HepG2 (cell line): Measurements from ENCODE around the gene EPHA2. TPM values are rescaled to one million over a fixed set of nuclear protein-coding genes. Genes with fewer than 3 reads are reported as not detected.

Experiments used
- CENPT ChIP-seq: sonication (generic); formaldehyde crosslinking; IDR thresholded peaks from 2 replicates; pipeline ENCODE4 v1.8.0; 2022; ENCODE audit warnings: low read depth, mild to moderate bottlenecking, moderate library complexity, missing genetic modification reagents
- CREB1 ChIP-seq, 2 experiments: fragments of 450-650 bp in 1 of 2; IDR thresholded peaks; 2 replicates each; pipeline ENCODE4 v1.6.1; 2016 to 2017; ENCODE audit warnings: control low read depth in 1 of 2, mild to moderate bottlenecking in 1 of 2, missing compliant biosample characterization in 1 of 2, missing genetic modification characterization in 1 of 2
- FOXJ3 ChIP-seq: sonication (generic); formaldehyde crosslinking; IDR thresholded peaks from 2 replicates; pipeline ENCODE4 v1.4.0; 2020; ENCODE audit warnings: missing genetic modification reagents, mild to moderate bottlenecking, borderline replicate concordance
- FOXP1 ChIP-seq, 2 experiments: fragments of 450-650 bp in 1 of 2; IDR thresholded peaks; 2 replicates each; pipeline ENCODE4 v1.6.1; 2017 to 2018; ENCODE audit warnings: antibody characterized with exemption in 1 of 2
- KAT7 ChIP-seq: IDR thresholded peaks from 2 replicates; pipeline ENCODE4 v1.6.1; 2018; ENCODE audit warnings: borderline replicate concordance, missing compliant biosample characterization
- KDM2A ChIP-seq: sonication (generic); formaldehyde crosslinking; IDR thresholded peaks from 2 replicates; pipeline ENCODE4 v1.4.0; 2020; ENCODE audit warnings: low read depth, missing genetic modification reagents, borderline replicate concordance
- KMT2A ChIP-seq: sonication (generic); formaldehyde crosslinking; IDR thresholded peaks from 2 replicates; pipeline ENCODE4 v1.4.0; 2020; ENCODE audit warnings: missing genetic modification reagents
- MAFK ChIP-seq, 2 experiments: IDR thresholded peaks in 1 of 2; conservative IDR thresholded peaks in 1 of 2; 2 replicates each; pipeline ENCODE4 v1.6.1; 2011; ENCODE audit warnings: improper control_type of control experiment in 2 of 2, low read length in 2 of 2
- NPAS2 ChIP-seq: sonication (generic); formaldehyde crosslinking; IDR thresholded peaks from 2 replicates; pipeline ENCODE4 v1.8.0; 2022; ENCODE audit warnings: mild to moderate bottlenecking, missing genetic modification reagents, borderline replicate concordance
- ZFP90 ChIP-seq: sonication (generic); formaldehyde crosslinking; IDR thresholded peaks from 2 replicates; pipeline ENCODE4 v1.8.0; 2022; ENCODE audit warnings: missing genetic modification reagents, mild to moderate bottlenecking, inconsistent platforms, borderline replicate concordance
- ZFYVE20 ChIP-seq: sonication (generic); formaldehyde crosslinking; IDR thresholded peaks from 2 replicates; pipeline ENCODE4 v1.8.0; 2023; ENCODE audit warnings: low read depth, mild to moderate bottlenecking, moderate library complexity, missing genetic modification reagents, borderline replicate concordance
- ZMYM2 ChIP-seq: sonication (generic); formaldehyde crosslinking; IDR thresholded peaks from 2 replicates; pipeline ENCODE4 v1.8.0; 2022; ENCODE audit warnings: mild to moderate bottlenecking, missing genetic modification reagents
- ZNF20 ChIP-seq: sonication (generic); formaldehyde crosslinking; IDR thresholded peaks from 2 replicates; pipeline ENCODE4 v1.4.0; 2020; ENCODE audit warnings: mild to moderate bottlenecking, moderate library complexity, missing genetic modification reagents
- ZNF713 ChIP-seq: sonication (generic); formaldehyde crosslinking; IDR thresholded peaks from 2 replicates; pipeline ENCODE4 v1.4.0; 2020; ENCODE audit warnings: mild to moderate bottlenecking, missing genetic modification reagents
- ZNF891 ChIP-seq: sonication (generic); formaldehyde crosslinking; IDR thresholded peaks from 2 replicates; pipeline ENCODE4 v1.5.0; 2020; ENCODE audit warnings: mild to moderate bottlenecking, missing genetic modification reagents
- polyA plus RNA-seq, 8 experiments: library from polyadenylated mRNA; depleted of rRNA in 3 of 8; stranded (reverse) in 7 of 8; unstranded in 1 of 8; fragments of >200 nt; fragmentation: Illumina TruSeq in 4 of 8; extraction: Trizol in 4 of 8; gene quantifications; 2 replicates each; pipeline versions ENCODE4 v1.2.1 to v1.2.3, GENCODE V29; 2011 to 2016; ENCODE audit warnings: low read depth in 4 of 8, missing spikeins in 1 of 8, mixed read lengths in 1 of 8; ENCODE audit not compliant: insufficient read depth in 1 of 8
- total RNA-seq, 5 experiments: library from RNA; depleted of rRNA; stranded (reverse); fragments of >200 nt; fragmentation: Illumina TruSeq; extraction: Trizol; gene quantifications; 2 replicates each; pipeline ENCODE4 v1.2.3, GENCODE V29; 2016; ENCODE audit warnings: low read depth in 1 of 5
- TF ChIP-seq, protein P1 (sequence below): sonication (generic); formaldehyde crosslinking; IDR thresholded peaks from 2 replicates; pipeline ENCODE4 v1.8.1; 2023; ENCODE audit warnings: missing genetic modification reagents, inconsistent platforms, borderline replicate concordance
- TF ChIP-seq, protein P2 (sequence below): sonication (generic); formaldehyde crosslinking; IDR thresholded peaks from 2 replicates; pipeline ENCODE4 v1.9.0; 2021; ENCODE audit warnings: missing genetic modification reagents, borderline replicate concordance
- TF ChIP-seq, protein P3 (sequence below): sonication (generic); formaldehyde crosslinking; IDR thresholded peaks from 2 replicates; pipeline ENCODE4 v1.8.0; 2022; ENCODE audit warnings: mild to moderate bottlenecking, missing genetic modification reagents
- TF ChIP-seq, protein P4 (sequence below): sonication (generic); formaldehyde crosslinking; IDR thresholded peaks from 2 replicates; pipeline ENCODE4 v1.4.0; 2020; ENCODE audit warnings: mild to moderate bottlenecking, low read depth, missing genetic modification reagents

Gene EPHA2
- total and polyA plus RNA-seq, 2 of the 13 experiments (the other 11 are each of a cell fraction or from before 2014, with no cell fraction given), result 33.6 to 53.6 TPM

DNA sequence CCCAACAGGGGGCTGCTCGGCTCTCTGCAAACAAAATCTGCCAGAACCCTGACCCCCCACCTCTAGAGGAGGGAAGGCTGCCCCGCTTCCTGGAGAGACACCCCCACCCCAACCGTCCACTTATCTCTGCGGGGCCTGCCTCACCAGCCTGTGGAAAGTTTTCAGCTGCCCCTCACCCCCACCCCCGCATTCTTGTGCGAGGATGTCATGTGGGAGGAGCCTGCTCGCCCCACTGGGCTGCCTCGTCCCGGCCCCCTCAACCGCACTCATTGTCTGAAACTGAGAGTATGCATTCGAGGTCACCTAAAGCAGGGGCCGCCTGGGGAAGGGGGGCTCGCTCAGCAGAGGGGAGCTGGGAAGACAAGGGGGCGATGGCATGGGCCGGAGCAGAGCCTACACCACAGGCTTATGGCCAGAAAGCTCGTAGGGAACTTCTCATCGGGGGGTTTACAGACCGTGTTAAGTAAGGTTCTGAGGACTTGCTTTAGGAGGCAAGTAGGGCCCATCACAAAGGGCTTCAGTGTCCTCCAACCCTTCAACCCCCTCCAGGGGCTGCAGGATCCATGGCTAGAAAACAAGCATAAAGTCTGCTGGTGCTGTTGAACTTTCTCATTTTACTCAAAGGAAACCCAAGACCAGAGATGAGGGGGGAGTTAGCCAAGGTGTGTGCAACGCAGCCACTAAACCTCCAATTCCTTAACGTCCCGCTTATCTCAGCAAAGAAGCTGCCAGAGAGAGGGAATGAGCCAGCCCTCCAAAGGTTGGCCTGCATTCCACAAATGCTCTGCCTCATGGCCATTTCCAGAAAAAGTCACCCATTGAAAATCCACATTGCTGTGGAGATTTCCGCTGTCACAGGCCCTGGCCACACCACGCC, 9.4 kb downstream of the EPHA2 start (continued):
- peak; percentile 83 for TF ChIP-seq ZNF891 (CRISPR knock-in tag)
- TF ChIP-seq, protein P1, sequence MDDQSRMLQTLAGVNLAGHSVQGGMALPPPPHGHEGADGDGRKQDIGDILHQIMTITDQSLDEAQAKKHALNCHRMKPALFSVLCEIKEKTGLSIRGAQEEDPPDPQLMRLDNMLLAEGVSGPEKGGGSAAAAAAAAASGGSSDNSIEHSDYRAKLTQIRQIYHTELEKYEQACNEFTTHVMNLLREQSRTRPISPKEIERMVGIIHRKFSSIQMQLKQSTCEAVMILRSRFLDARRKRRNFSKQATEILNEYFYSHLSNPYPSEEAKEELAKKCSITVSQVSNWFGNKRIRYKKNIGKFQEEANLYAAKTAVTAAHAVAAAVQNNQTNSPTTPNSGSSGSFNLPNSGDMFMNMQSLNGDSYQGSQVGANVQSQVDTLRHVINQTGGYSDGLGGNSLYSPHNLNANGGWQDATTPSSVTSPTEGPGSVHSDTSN (CRISPR knock-in tag), result no peak
- TF ChIP-seq ZMYM2 (CRISPR knock-in tag), result peak; percentile 38; the same call in 1 of the 2 replicates
- TF ChIP-seq, protein P2, sequence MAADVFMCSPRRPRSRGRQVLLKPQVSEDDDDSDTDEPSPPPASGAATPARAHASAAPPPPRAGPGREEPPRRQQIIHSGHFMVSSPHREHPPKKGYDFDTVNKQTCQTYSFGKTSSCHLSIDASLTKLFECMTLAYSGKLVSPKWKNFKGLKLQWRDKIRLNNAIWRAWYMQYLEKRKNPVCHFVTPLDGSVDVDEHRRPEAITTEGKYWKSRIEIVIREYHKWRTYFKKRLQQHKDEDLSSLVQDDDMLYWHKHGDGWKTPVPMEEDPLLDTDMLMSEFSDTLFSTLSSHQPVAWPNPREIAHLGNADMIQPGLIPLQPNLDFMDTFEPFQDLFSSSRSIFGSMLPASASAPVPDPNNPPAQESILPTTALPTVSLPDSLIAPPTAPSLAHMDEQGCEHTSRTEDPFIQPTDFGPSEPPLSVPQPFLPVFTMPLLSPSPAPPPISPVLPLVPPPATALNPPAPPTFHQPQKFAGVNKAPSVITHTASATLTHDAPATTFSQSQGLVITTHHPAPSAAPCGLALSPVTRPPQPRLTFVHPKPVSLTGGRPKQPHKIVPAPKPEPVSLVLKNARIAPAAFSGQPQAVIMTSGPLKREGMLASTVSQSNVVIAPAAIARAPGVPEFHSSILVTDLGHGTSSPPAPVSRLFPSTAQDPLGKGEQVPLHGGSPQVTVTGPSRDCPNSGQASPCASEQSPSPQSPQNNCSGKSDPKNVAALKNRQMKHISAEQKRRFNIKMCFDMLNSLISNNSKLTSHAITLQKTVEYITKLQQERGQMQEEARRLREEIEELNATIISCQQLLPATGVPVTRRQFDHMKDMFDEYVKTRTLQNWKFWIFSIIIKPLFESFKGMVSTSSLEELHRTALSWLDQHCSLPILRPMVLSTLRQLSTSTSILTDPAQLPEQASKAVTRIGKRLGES, result 0 out of 2 replicates have a peak, but pooled peaks have one; percentile 25
- TF ChIP-seq CREB1 (IDR thresholded peaks at IDR 0.05), result no peak
- TF ChIP-seq CREB1 (CRISPR knock-in tag; IDR thresholded peaks at IDR 0.05), result peak; percentile 64
- TF ChIP-seq KDM2A (CRISPR knock-in tag), result no peak
- TF ChIP-seq KMT2A, result no peak
- TF ChIP-seq ZFP90 (CRISPR knock-in tag), result peak; percentile 56; the same call in 1 of the 2 replicates
- TF ChIP-seq KAT7 (CRISPR knock-in tag), result no peak
- TF ChIP-seq FOXJ3, result no peak
- no peak for TF ChIP-seq NPAS2 (CRISPR knock-in tag)
- TF ChIP-seq ZNF20 (CRISPR knock-in tag), result no peak
- TF ChIP-seq ZFYVE20, result no peak
- no peak for TF ChIP-seq MAFK (conservative IDR thresholded peaks at IDR 0.05 in 1 of 2, IDR thresholded peaks at IDR 0.05 in 1 of 2; ENCODE audit: low read length in 2 of 2)
- no peak for TF ChIP-seq CENPT (CRISPR knock-in tag)
- TF ChIP-seq ZNF713 (CRISPR knock-in tag), result 0 out of 2 replicates have a peak, but pooled peaks have one; percentile 42
- TF ChIP-seq FOXP1 (IDR thresholded peaks at IDR 0.05), result no peak
- TF ChIP-seq FOXP1 (CRISPR knock-in tag; IDR thresholded peaks at IDR 0.05), result no peak
- TF ChIP-seq, protein P3, sequence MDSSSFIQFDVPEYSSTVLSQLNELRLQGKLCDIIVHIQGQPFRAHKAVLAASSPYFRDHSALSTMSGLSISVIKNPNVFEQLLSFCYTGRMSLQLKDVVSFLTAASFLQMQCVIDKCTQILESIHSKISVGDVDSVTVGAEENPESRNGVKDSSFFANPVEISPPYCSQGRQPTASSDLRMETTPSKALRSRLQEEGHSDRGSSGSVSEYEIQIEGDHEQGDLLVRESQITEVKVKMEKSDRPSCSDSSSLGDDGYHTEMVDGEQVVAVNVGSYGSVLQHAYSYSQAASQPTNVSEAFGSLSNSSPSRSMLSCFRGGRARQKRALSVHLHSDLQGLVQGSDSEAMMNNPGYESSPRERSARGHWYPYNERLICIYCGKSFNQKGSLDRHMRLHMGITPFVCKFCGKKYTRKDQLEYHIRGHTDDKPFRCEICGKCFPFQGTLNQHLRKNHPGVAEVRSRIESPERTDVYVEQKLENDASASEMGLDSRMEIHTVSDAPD, result no peak
- TF ChIP-seq, protein P4, sequence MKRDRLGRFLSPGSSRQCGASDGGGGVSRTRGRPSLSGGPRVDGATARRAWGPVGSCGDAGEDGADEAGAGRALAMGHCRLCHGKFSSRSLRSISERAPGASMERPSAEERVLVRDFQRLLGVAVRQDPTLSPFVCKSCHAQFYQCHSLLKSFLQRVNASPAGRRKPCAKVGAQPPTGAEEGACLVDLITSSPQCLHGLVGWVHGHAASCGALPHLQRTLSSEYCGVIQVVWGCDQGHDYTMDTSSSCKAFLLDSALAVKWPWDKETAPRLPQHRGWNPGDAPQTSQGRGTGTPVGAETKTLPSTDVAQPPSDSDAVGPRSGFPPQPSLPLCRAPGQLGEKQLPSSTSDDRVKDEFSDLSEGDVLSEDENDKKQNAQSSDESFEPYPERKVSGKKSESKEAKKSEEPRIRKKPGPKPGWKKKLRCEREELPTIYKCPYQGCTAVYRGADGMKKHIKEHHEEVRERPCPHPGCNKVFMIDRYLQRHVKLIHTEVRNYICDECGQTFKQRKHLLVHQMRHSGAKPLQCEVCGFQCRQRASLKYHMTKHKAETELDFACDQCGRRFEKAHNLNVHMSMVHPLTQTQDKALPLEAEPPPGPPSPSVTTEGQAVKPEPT, result no peak
